A549 treated with CORT108297 at 1 μM for 4 hours (cell line): Measurements from ENCODE around the gene TSSK1B. TPM values are rescaled to one million over a fixed set of nuclear protein-coding genes. Genes with fewer than 3 reads are reported as not detected.

ENCODE experiments used
- total RNA-seq: library from RNA; stranded (reverse); fragments of 200-300 nt; extraction: Qiagen RNA extraction; gene quantifications from 5 replicates; pipeline ENCODE4 v1.2.3, GENCODE V29; 2022

The TSSK1B gene
- total RNA-seq, result not detected in 5 replicates

GRCh38 chr5:113434889-113435288 is at the start of gene TSSK1B:
Gene TSSK1B, minus strand, starts transcription at chr5:113434989. Its CDS starts 150 bp downstream, at chr5:113434839.

Other genes starting within 250 kb of the TSSK1B start
- gene MCC, start 53.5 kb upstream of the TSSK1B start, total RNA-seq, result 0.22 to 0.70 TPM (median 0.35 TPM) in 5 replicates
- gene YTHDC2, start 78.7 kb upstream of the TSSK1B start, total RNA-seq, result 5.5 to 7.8 TPM (median 7.5 TPM) in 5 replicates